ENCODE results near the gene MISP. TPM values are rescaled to one million over a fixed set of nuclear protein-coding genes. Genes with fewer than 3 reads are reported as not detected.

Gene MISP
- total RNA-seq, 1 experiment from 2014 or later = 5.8 TPM

DNA sequence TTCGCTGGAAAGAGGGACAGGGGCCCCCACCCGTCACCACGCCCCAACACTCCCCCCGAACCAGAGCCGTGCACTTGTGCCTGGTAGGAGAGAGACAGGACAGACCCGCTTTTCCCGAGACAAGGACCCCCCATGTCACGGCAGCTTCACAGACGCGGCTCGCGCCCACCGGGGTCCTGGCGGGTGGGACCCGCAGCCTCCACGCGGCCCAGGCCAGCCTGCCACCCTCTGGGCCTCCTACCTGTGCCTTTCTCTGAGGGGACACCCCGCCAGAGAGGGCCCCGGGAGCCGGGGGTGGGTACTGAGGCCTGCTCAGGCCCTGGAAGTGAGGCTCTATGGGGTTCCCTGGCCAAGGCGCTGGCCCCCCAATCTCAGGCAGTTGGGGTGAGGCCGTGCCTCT lies 4.0 kb upstream of the MISP start:
- intact Hi-C loops (cut with micrococcal nuclease; ENCODE audit: unreplicated experiment) = no loop called here

DNA sequence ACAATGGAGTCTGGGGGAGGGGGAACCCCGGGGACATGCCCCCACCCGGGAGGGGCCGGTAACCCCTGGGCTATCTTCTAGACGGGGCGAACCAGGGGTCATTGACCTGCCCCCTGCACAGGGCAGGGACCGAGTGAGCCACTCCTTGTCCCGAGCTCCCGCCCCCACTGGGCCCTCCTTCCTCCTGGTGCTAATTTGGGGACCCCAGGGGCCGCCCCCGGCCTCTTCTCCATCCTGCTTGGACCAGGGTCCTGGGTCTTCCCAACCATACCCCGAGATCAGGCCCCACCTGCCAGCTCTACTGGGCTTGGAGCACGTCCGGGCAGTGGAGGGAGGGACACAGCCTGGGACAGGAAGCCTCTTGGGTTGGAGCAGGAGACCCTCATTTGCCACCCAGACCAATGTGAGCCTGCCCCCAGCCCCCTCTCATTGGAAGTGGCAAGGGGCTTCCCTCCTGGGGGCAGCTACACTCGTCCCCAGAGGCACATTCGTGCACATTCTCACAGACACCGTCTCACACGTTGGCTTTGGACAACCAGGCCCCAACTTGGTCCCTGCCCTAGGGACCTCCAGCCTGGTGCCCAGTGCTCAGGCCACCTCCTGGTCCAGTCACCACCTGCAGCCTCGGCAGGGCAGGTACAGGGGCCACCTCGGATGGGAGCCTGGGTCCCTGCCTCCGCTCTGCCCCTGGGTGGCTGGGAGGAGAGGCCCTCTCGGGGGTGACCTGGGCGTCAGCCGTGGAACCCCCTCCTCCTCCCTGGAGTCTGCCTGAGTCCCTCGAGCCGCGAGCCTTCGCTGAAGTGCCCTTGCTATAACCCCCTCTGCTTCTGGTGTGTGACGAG lies 3.3 kb upstream of the MISP start:
- TF ChIP-seq, protein P1, sequence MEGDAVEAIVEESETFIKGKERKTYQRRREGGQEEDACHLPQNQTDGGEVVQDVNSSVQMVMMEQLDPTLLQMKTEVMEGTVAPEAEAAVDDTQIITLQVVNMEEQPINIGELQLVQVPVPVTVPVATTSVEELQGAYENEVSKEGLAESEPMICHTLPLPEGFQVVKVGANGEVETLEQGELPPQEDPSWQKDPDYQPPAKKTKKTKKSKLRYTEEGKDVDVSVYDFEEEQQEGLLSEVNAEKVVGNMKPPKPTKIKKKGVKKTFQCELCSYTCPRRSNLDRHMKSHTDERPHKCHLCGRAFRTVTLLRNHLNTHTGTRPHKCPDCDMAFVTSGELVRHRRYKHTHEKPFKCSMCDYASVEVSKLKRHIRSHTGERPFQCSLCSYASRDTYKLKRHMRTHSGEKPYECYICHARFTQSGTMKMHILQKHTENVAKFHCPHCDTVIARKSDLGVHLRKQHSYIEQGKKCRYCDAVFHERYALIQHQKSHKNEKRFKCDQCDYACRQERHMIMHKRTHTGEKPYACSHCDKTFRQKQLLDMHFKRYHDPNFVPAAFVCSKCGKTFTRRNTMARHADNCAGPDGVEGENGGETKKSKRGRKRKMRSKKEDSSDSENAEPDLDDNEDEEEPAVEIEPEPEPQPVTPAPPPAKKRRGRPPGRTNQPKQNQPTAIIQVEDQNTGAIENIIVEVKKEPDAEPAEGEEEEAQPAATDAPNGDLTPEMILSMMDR (IDR thresholded peaks at IDR 0.05) = no peak
- TF ChIP-seq SIN3A (IDR thresholded peaks at IDR 0.05; ENCODE audit: borderline replicate concordance, insufficient read depth, low read depth, low read length) (no peak), POLR2AphosphoS5 (IDR thresholded peaks at IDR 0.05; ENCODE audit: low read depth, low read length) (no peak), TCF7L2 (IDR thresholded peaks at IDR 0.05; ENCODE audit: low read depth, low read length) (no peak)
- TF ChIP-seq, protein P2, sequence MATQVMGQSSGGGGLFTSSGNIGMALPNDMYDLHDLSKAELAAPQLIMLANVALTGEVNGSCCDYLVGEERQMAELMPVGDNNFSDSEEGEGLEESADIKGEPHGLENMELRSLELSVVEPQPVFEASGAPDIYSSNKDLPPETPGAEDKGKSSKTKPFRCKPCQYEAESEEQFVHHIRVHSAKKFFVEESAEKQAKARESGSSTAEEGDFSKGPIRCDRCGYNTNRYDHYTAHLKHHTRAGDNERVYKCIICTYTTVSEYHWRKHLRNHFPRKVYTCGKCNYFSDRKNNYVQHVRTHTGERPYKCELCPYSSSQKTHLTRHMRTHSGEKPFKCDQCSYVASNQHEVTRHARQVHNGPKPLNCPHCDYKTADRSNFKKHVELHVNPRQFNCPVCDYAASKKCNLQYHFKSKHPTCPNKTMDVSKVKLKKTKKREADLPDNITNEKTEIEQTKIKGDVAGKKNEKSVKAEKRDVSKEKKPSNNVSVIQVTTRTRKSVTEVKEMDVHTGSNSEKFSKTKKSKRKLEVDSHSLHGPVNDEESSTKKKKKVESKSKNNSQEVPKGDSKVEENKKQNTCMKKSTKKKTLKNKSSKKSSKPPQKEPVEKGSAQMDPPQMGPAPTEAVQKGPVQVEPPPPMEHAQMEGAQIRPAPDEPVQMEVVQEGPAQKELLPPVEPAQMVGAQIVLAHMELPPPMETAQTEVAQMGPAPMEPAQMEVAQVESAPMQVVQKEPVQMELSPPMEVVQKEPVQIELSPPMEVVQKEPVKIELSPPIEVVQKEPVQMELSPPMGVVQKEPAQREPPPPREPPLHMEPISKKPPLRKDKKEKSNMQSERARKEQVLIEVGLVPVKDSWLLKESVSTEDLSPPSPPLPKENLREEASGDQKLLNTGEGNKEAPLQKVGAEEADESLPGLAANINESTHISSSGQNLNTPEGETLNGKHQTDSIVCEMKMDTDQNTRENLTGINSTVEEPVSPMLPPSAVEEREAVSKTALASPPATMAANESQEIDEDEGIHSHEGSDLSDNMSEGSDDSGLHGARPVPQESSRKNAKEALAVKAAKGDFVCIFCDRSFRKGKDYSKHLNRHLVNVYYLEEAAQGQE (IDR thresholded peaks at IDR 0.05; ENCODE audit: insufficient read depth in 1 of 2, low read depth in 2 of 2, low read length in 1 of 2) = no peak
- Histone ChIP-seq H3K27me3 (ENCODE audit: control insufficient read depth, insufficient read depth, low read length) (no peaks in the 10 kb centered on the region), H3K4me1 (ENCODE audit: control insufficient read depth, insufficient read depth, low read length) (peaks cover 11% of the 10 kb centered on the region), H3K9me3 (ENCODE audit: control insufficient read depth, insufficient read depth, low read depth, low read length) (no peaks in the 10 kb centered on the region), H3K27ac (ENCODE audit: low read length) (no peak overlapping the region), H3K36me3 (ENCODE audit: control insufficient read depth, insufficient read depth, low read length) (no peaks in the 10 kb centered on the region), H3K4me3 (ENCODE audit: low read depth in 2 of 2, low read length in 2 of 2) (no peak overlapping the region)
- POLR2A ChIA-PET = no interaction called here
- CTCF ChIA-PET = no interaction called here
- in situ Hi-C loops (cut with HindIII; ENCODE audit: low pct_unique_long_range_greater_than_20kb, low sequenced_read_pairs) (no loop called here), intact Hi-C loops (cut with micrococcal nuclease; ENCODE audit: unreplicated experiment) (no loop called here)
- BruUV-seq (replicated peaks) = no TSS peak
- no peak for ATAC-seq
- no peak for DNase-seq (ENCODE audit: low read depth, low spot score)

More for the DNA sequence above, 4.0 kb upstream of the MISP start:
- Histone ChIP-seq H3K27ac (ENCODE audit: low read length) (no peak overlapping the region), H3K4me3 (ENCODE audit: low read depth in 2 of 2, low read length in 2 of 2) (no peak overlapping the region), H3K4me1 (ENCODE audit: control insufficient read depth, insufficient read depth, low read length) (peaks cover 10% of the 10 kb centered on the region), H3K36me3 (ENCODE audit: control insufficient read depth, insufficient read depth, low read length) (no peaks in the 10 kb centered on the region), H3K27me3 (ENCODE audit: control insufficient read depth, insufficient read depth, low read length) (no peaks in the 10 kb centered on the region), H3K9me3 (ENCODE audit: control insufficient read depth, insufficient read depth, low read depth, low read length) (no peaks in the 10 kb centered on the region)
- BruUV-seq (replicated peaks) = no TSS peak
- in situ Hi-C loops (cut with HindIII; ENCODE audit: low pct_unique_long_range_greater_than_20kb, low sequenced_read_pairs) = no loop called here
- ATAC-seq = no peak
- CTCF ChIA-PET = no interaction called here
- no peak for DNase-seq (ENCODE audit: low read depth, low spot score)
- POLR2A ChIA-PET = no interaction called here
- TF ChIP-seq POLR2AphosphoS5 (IDR thresholded peaks at IDR 0.05; ENCODE audit: low read depth, low read length) = no peak

DNA sequence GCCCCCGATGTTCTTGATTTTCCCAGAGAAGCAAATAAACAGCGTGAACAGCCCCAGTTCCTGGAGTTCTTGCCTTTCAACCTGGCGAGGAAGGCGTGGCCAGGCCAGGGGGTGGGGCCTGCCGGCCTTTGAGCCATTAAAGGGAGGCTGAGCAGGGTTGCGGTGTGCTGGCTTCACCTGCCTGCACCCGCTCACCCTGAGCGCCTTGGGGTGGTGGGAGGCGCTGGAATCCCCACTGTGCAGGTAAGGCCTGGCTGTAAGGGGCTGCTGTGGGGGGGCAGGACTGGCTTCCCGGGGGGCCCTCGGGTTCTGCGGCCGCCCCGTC lies 2.7 kb upstream of the MISP start:
- no peak overlapping the region for H3K27ac ChIP-seq (ENCODE audit: low read length)
- DNase-seq (ENCODE audit: low read depth, low spot score) (no peak), ATAC-seq (no peak)
- CTCF ChIA-PET = no interaction called here
- no peaks in the 10 kb centered on the region for H3K27me3 ChIP-seq (ENCODE audit: control insufficient read depth, insufficient read depth, low read length)
- in situ Hi-C loops (cut with HindIII; ENCODE audit: low pct_unique_long_range_greater_than_20kb, low sequenced_read_pairs) = no loop called here
- H3K9me3 ChIP-seq (ENCODE audit: control insufficient read depth, insufficient read depth, low read depth, low read length) = no peaks in the 10 kb centered on the region
- H3K36me3 ChIP-seq (ENCODE audit: control insufficient read depth, insufficient read depth, low read length) = no peaks in the 10 kb centered on the region
- TF ChIP-seq SIN3A (IDR thresholded peaks at IDR 0.05; ENCODE audit: borderline replicate concordance, insufficient read depth, low read depth, low read length) = no peak
- TF ChIP-seq POLR2AphosphoS5 (IDR thresholded peaks at IDR 0.05; ENCODE audit: low read depth, low read length) = no peak
- TF ChIP-seq TCF7L2 (IDR thresholded peaks at IDR 0.05; ENCODE audit: low read depth, low read length) = no peak
- TF ChIP-seq, protein P1 (IDR thresholded peaks at IDR 0.05) = no peak
- TF ChIP-seq, protein P2 (IDR thresholded peaks at IDR 0.05; ENCODE audit: insufficient read depth in 1 of 2, low read depth in 2 of 2, low read length in 1 of 2) = no peak
- peaks cover 15% of the 10 kb centered on the region for H3K4me1 ChIP-seq (ENCODE audit: control insufficient read depth, insufficient read depth, low read length)
- no TSS peak for BruUV-seq (replicated peaks)
- intact Hi-C loops (cut with micrococcal nuclease; ENCODE audit: unreplicated experiment) = no loop called here
- POLR2A ChIA-PET = no interaction called here
- no peak overlapping the region for H3K4me3 ChIP-seq (ENCODE audit: low read depth in 2 of 2, low read length in 2 of 2)

Measured in Panc1 (cell line).